Transverse colon (tissue), 4 donors: ENCODE data around the gene GLA. TPM values are rescaled to one million over a fixed set of nuclear protein-coding genes. Genes with fewer than 3 reads are reported as not detected.
A peak's percentile ranks its signal among the peaks of the same experiment; 100 is the strongest.

ENCODE experiments used
- DNase-seq: peaks from one replicate; pipeline ENCODE4 v3.0.0-alpha.2; 2019
- H3K27ac ChIP-seq, 4 donors: fragments of 200-600 bp; sonication (generic); 2 replicates each; pipeline ENCODE4 v1.5.1; 2016 to 2018; ENCODE audit warnings: inconsistent platforms in 4 of 4
- H3K27me3 ChIP-seq: fragments of 200-600 bp; sonication (generic); 2 replicates; pipeline ENCODE4 v1.5.1; 2017; ENCODE audit warnings: inconsistent platforms
- H3K36me3 ChIP-seq, 4 donors: fragments of 200-600 bp; sonication (generic); 2 replicates each; pipeline ENCODE4 v1.5.1; 2017 to 2019; ENCODE audit warnings: inconsistent platforms in 4 of 4
- H3K4me1 ChIP-seq, 4 donors: fragments of 200-600 bp; sonication (generic); 2 replicates each; pipeline ENCODE4 v1.5.1; 2017 to 2020; ENCODE audit warnings: inconsistent platforms in 4 of 4
- H3K4me3 ChIP-seq, 4 donors: fragments of 200-600 bp; sonication (generic); 1 replicate in 1 of 4; 2 replicates in 3 of 4; pipeline versions ENCODE4 v1.5.1 to v1.6.1; 2017 to 2019; ENCODE audit warnings: inconsistent platforms in 4 of 4
- H3K9me3 ChIP-seq, 2 donors: fragments of 200-600 bp; sonication (generic); 2 replicates each; pipeline ENCODE4 v1.5.1; 2017 to 2019; ENCODE audit warnings: inconsistent platforms in 2 of 2
- CTCF ChIP-seq, 5 experiments: fragments of 200-600 bp in 3 of 5; fragments of 450-650 bp in 2 of 5; sonication (generic) in 3 of 5; IDR thresholded peaks; 1 replicate in 2 of 5; 2 replicates in 3 of 5; pipeline ENCODE4 v1.5.1; 2016 to 2017; ENCODE audit warnings: antibody characterized with exemption in 5 of 5, inconsistent platforms in 3 of 5, mild to moderate bottlenecking in 2 of 5, moderate library complexity in 1 of 5
- EP300 ChIP-seq: sonication (generic); formaldehyde crosslinking; IDR thresholded peaks from one replicate; pipeline ENCODE4 v1.6.1; 2017; ENCODE audit warnings: antibody characterized with exemption, low read depth
- POLR2A ChIP-seq: fragments of 450-650 bp; IDR thresholded peaks from one replicate; pipeline ENCODE4 v1.6.1; 2016; ENCODE audit warnings: antibody characterized with exemption, mild to moderate bottlenecking, moderate library complexity
- POLR2AphosphoS5 ChIP-seq, 3 donors: sonication (generic); formaldehyde crosslinking; IDR thresholded peaks; one replicate each; pipeline ENCODE4 v1.6.1; 2016; ENCODE audit warnings: antibody characterized with exemption in 3 of 3
- WGBS, 2 donors: methylation state at CpG; one replicate each; pipeline ENCODE4 v1.1.5; 2018; ENCODE audit warnings: low coverage in 1 of 2; 5-methylcytosine and 5-hydroxymethylcytosine counted together
- in situ Hi-C, 4 donors: fragments of 200-750 bp; cut with MboI; loops; one replicate each; pipeline versions ENCODE4 v1.15.0 to v1.15.1; 2017; ENCODE audit warnings: low sequenced_read_pairs in 3 of 4, low pct_ligation_motif_present in 1 of 4, low pct_unique_long_range_greater_than_20kb in 1 of 4
- intact Hi-C: fragments of 100-400 bp; cut with DNase I; formaldehyde crosslinking; loops from one replicate; pipeline ENCODE4 v1.15.1; 2023; ENCODE audit warnings: low total_unique reads
- total RNA-seq, 4 donors: library from RNA; depleted of rRNA; stranded (reverse); fragments of >200 nt; gene quantifications; one replicate each; pipeline ENCODE4 v1.1.0, GENCODE V29; 2016

Gene GLA
- total RNA-seq, 4 donors from 2014 or later = 1.4 to 20.8 (median 13.5) TPM

GRCh38 chrX:101359966-101360365, 47.8 kb downstream of the GLA start:
- Histone ChIP-seq H3K27ac (no peak overlapping the region), H3K36me3 (no peaks in the 10 kb centered on the region), H3K4me3 (no peak overlapping the region), H3K9me3 (no peaks in the 10 kb centered on the region), H3K4me1 (no peaks in the 10 kb centered on the region), H3K27me3 (no peaks in the 10 kb centered on the region)
- no peak for DNase-seq
- TF ChIP-seq POLR2A (no peak), CTCF (IDR thresholded peaks at IDR 0.05) (no peak), EP300 (no peak)
- WGBS, 2 donors = 83% methylated on average over 1 of the region's 1 CpG; no CpG with 5 or more reads in 1 of the 2 donors
- intact Hi-C loops (no loop called here), in situ Hi-C loops (no loop called here)

GRCh38 chrX:101357166-101357795, 50.4 kb downstream of the GLA start:
- in situ Hi-C loops (no loop called here), intact Hi-C loops (no loop called here)
- Histone ChIP-seq H3K4me3 (no peak overlapping the region), H3K27ac (no peak overlapping the region), H3K4me1 (no peaks in the 10 kb centered on the region), H3K36me3 (no peaks in the 10 kb centered on the region), H3K9me3 (no peaks in the 10 kb centered on the region), H3K27me3 (no peaks in the 10 kb centered on the region)
- DNase-seq = no peak
- WGBS, 2 donors = 50% methylated on average over 5 of the region's 5 CpGs; no CpG with 5 or more reads in 1 of the 2 donors
- no peak for TF ChIP-seq POLR2A
- TF ChIP-seq CTCF (IDR thresholded peaks at IDR 0.05) = peak; percentile 15 to 31 (median 26)
- TF ChIP-seq POLR2AphosphoS5 (IDR thresholded peaks at IDR 0.05) = no peak
- no peak for TF ChIP-seq EP300

GRCh38 chrX:101349193-101349562, 58.5 kb downstream of the GLA start:
- in situ Hi-C loops = no loop called here
- H3K27ac ChIP-seq = peak overlapping the region; percentile 84 to 92 (median 88)
- no peak for DNase-seq
- peaks cover 0 to 10% (median 0%) of the 10 kb centered on the region in 4 donors for H3K4me1 ChIP-seq
- no peaks in the 10 kb centered on the region for H3K27me3 ChIP-seq
- no peaks in the 10 kb centered on the region for H3K9me3 ChIP-seq
- TF ChIP-seq EP300 (no peak), POLR2A (no peak), CTCF (IDR thresholded peaks at IDR 0.05) (no peak), POLR2AphosphoS5 (IDR thresholded peaks at IDR 0.05) (no peak)
- peak overlapping the region; percentile 40 to 77 (median 64) for H3K4me3 ChIP-seq
- 46% methylated on average over 4 of the region's 4 CpGs; no CpG with 5 or more reads in 1 of the 2 donors for WGBS, 2 donors
- no peaks in the 10 kb centered on the region for H3K36me3 ChIP-seq
- intact Hi-C loops = no loop called here

- TF ChIP-seq EP300 (no peak), POLR2AphosphoS5 (IDR thresholded peaks at IDR 0.05) (peak; percentile 55 to 75 (median 62)), POLR2A (peak; percentile 66), CTCF (IDR thresholded peaks at IDR 0.05) (no peak)
- 0 to 59% methylated on average over 4 to 55 of the region's 55 CpGs for WGBS, 2 donors
- no peaks in the 10 kb centered on the region for H3K27me3 ChIP-seq
- peak; percentile 85 for DNase-seq
- H3K4me1 ChIP-seq = peaks cover 0 to 10% (median 0%) of the 10 kb centered on the region in 4 donors
- intact Hi-C loops (no loop called here), in situ Hi-C loops (no loop called here)
- H3K36me3 ChIP-seq = no peaks in the 10 kb centered on the region
- H3K4me3 ChIP-seq = peak within 1 kb of the TSS; percentile 40 to 77 (median 64)
- peak within 1 kb of the TSS; percentile 84 to 92 (median 88) for H3K27ac ChIP-seq
- no peaks in the 10 kb centered on the region for H3K9me3 ChIP-seq
Observed at GRCh38 chrX:101348452-101349192, 59.1 kb downstream of the GLA start, which contains the start of gene TIMM8A. TIMM8A (minus strand) TSS chrX:101348742; CDS start chrX:101348664, 78 bp downstream.
